ENCODE measurements around the gene GALNT9.

Gene GALNT9

DNA sequence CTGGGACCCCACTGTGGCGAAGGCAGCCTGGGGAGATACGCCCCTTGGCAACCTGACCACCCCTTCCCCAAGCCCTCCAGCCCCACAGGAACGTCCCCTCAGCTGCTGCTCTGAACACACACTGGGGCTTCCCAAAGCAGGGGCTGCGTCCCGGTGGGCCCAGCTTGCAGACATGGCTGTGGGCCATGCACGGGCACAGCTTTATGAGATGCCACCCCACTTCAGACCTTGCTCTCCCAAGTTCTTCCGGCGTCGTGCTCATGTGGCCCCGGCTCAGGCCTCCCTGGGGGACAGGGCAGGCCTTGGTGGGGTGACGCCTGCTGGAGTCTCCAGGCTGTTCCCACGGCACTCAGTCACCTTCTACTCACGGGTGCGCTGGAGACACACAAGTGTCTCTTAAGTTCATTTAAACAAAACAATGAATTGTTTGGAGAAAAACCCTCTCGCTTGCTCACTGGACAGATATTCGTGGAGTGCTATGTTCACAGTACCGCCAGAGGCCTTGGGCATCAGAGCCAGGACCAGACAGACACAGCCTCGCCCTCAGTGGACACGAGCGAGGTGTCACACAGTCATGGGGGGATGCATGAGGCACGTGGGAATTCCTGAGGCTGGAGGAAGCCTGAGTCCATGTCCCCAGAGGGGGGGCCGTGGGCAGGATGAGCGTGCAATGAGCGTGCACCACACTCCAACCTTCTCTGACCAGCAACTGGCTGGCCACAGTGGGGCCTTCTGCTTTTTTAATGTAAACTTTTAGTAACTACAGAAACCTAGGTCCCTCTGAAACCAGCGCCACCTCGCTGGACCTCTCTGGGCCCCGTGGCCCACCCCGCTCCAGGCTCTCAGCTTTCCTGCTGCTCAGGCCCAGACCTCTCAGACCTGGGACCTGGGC is 4.3 kb downstream of the GALNT9 start:
- TF ChIP-seq, protein P1, sequence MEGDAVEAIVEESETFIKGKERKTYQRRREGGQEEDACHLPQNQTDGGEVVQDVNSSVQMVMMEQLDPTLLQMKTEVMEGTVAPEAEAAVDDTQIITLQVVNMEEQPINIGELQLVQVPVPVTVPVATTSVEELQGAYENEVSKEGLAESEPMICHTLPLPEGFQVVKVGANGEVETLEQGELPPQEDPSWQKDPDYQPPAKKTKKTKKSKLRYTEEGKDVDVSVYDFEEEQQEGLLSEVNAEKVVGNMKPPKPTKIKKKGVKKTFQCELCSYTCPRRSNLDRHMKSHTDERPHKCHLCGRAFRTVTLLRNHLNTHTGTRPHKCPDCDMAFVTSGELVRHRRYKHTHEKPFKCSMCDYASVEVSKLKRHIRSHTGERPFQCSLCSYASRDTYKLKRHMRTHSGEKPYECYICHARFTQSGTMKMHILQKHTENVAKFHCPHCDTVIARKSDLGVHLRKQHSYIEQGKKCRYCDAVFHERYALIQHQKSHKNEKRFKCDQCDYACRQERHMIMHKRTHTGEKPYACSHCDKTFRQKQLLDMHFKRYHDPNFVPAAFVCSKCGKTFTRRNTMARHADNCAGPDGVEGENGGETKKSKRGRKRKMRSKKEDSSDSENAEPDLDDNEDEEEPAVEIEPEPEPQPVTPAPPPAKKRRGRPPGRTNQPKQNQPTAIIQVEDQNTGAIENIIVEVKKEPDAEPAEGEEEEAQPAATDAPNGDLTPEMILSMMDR (conservative IDR thresholded peaks at IDR 0.05; ENCODE audit: control insufficient read depth, insufficient read depth, low read depth, low read length), result no peak
- DNase-seq (ENCODE audit: low read depth), result no peak
- H3K4me3 ChIP-seq (ENCODE audit: control insufficient read depth, low read depth, low read length), result no peak overlapping the region

DNA sequence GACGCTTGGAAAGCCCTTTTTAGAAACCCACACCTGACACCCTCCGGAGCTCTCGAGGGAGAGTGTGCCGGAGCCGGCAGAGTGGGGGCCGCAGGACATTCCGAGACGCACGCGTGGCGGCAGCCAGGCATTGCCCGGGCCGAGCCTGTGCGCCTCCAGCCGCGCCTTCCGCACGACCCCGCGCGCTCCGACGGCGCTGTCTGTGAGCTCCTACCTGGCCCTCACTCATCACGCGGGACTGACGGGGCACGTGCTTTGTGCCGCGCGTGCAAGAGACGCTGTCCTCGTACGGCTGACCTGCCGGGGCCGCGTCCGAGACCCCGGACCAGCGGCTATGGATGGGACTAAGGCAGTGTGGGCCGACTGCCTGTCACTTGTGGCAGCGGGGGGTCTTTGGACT is 5.2 kb downstream of the GALNT9 start:
- DNase-seq (ENCODE audit: low read depth), result no peak
- TF ChIP-seq, protein P1 (conservative IDR thresholded peaks at IDR 0.05; ENCODE audit: control insufficient read depth, insufficient read depth, low read depth, low read length), result no peak

DNA sequence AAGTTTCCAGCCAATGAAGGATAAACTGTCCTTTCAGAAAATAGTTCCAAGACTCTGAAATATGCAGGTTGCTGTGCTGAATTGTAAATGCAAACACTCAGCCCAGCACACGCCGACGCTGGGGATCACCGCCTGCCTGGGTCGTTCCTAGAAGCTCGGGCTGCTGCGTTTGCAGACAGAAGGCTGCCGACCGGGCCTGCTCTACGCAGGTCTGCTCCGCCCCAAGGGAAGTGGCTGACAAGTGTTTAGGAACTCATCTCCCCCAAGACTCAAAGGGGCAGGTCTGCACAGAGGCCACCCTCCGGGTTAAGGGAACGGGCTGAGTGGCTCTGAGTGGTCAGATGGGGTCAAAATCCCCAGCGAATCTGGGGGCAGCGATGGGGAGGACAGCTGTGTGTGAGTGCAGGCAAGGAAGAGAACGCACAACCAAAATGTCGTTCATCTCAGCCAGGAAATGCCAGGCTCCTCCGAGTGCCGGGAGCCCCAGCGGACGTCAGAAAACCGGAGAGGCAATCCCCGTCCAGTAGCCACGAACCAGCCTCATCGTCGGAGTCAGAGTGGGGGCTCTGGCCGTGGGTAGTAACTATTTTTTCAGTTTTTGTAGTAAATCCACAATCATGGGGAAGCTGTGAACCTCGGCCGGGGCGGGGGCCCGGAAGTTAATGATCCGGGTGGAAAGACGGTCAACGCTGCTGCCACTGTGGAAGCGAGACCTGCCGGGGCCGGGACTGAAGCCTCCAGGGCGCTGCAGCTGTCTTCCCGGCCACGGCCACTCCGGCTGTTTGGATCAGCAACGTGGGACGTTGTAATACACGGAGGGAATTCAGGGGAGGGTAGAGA is 6.0 kb downstream of the GALNT9 start:
- TF ChIP-seq, protein P1 (conservative IDR thresholded peaks at IDR 0.05; ENCODE audit: control insufficient read depth, insufficient read depth, low read depth, low read length), result no peak
- H3K4me3 ChIP-seq (ENCODE audit: control insufficient read depth, low read depth, low read length), result no peak overlapping the region
- DNase-seq (ENCODE audit: low read depth), result no peak

More for the DNA sequence above, 5.2 kb downstream of the GALNT9 start:
- H3K4me3 ChIP-seq (ENCODE audit: control insufficient read depth, low read depth, low read length), result no peak overlapping the region

DNA sequence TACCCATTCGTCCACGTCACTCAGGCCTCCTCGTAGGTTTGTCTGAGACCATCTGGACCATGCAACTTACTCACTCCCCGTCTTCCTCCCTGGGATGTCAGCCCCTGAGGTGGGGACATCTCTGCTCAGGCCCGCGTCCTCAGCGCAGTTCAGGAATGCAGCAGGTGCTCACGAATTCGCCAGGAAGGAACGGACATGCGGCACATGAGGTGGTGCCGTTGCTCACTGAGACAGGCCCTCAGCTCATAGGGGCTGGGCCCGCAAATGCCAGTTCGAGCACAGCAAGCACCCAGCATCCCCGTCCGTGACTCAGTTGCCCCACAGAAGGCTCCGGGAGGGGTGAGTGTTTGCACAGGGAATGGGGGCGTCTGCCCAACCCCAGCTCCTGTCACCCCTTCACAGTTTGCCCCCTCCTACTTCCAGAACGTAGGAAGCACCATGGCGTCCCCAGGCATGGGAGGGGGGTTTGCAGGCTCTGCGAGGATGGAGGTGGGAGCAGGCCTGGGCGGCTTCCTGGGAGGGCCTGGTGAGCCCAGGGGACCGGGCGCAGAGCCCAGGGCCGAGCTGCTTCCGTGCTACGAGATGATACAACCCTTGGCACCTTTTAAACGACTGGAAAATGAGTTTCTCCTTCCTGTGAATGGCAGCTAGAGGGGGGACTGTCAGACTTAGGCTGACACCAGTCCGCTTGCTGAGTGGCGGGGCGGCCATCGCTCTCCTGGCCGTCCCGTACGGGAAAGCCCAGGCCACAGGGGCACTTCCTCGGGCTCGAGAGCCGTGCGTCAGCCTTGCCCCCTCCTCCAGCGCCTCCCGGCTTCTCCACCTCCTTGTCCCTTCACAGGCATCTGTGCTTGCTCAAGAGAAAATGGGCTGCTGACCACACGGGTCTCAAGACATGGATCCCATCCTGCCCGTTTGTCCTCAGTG is 6.9 kb downstream of the GALNT9 start:
- no peak for DNase-seq (ENCODE audit: low read depth)
- no peak overlapping the region for H3K4me3 ChIP-seq (ENCODE audit: control insufficient read depth, low read depth, low read length)
- TF ChIP-seq, protein P1 (conservative IDR thresholded peaks at IDR 0.05; ENCODE audit: control insufficient read depth, insufficient read depth, low read depth, low read length), result no peak

DNA sequence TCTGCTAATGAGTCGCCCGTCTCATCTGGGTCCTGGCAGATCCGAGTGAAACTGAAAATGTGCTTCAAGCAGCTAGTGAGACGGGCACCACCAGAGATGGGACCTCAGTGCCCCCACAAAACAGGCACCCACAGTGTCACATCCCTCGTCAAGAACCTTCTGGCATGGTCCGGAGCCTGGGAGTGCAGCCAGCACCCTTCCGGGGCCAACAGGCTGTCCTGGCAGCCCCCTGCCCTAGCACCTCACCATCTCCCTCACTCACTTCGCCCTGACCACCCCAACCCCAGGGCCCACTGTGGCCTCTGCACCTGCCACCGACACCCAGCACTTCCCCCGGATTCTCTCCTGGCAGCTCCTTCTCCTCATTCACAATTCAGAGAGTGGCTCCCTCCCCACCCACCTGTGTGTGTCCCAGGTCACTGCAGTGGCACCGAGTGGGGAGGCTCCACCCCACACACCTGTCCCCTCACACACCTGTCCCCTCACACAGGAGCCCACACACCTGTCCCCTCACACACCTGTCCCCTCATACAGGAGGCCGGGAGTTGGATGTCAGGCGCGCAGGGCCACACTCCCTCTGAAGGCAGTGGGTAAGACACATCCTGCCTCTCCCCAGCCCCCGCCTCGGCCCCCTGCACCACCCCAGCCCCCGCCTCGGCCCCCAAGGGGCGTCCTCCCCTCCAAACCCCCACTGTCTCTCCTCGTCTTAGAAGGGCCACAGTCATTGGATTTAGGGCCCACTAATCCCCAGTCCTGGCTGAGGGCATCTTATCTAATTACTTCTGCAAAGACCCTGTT is 7.9 kb downstream of the GALNT9 start:
- no peak overlapping the region for H3K4me3 ChIP-seq (ENCODE audit: control insufficient read depth, low read depth, low read length)
- TF ChIP-seq, protein P1 (conservative IDR thresholded peaks at IDR 0.05; ENCODE audit: control insufficient read depth, insufficient read depth, low read depth, low read length), result no peak
- no peak for DNase-seq (ENCODE audit: low read depth)

All from fibroblast of mammary gland (primary cell).